OCI-LY3 (cell line): Measurements from ENCODE around the gene SPATA31E1.

Source experiments
- CTCF ChIP-seq: fragments of 200-600, 300-600 bp; sonication (generic); IDR thresholded peaks from 2 replicates; pipeline ENCODE4 v1.5.1; 2014; ENCODE audit warnings: antibody characterized with exemption, low read length, low read depth
- EZH2phosphoT487 ChIP-seq: fragments of 200-600 bp; shearing (Covaris generic); IDR thresholded peaks from 2 replicates; pipeline ENCODE4 v1.6.1; 2018; ENCODE audit warnings: antibody characterized with exemption, mixed run types, low read depth

- TF ChIP-seq CTCF (no peak), EZH2phosphoT487 (no peak)
Observed at GRCh38 chr9:87871425-87872078, 11.1 kb upstream of the SPATA31E1 start.
